Measurements from ENCODE around the gene PTGFR.

DNA sequence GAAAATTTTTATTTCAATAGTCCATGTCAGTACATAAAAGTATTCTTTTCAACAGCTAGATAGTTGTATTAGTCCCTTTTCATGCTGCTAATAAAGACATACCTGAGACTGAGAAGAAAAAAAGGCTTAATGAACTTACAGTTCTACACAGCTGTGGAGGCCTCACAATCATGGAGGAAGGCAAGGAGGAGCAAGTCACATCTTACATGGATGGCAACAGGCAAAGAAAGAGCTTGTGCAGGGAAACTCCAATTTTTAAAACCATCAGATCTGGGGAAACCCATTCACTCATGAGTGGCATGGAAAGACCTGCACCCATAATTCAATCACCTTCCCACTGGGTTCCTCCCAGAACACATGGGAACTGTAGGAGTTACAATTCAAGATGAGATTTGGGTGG lies 50.7 kb downstream of the PTGFR start:
- TF ChIP-seq CTCF (IDR thresholded peaks at IDR 0.05) (no peak), EZH2 (IDR thresholded peaks at IDR 0.05) (no peak)
